ENCODE measurements around the gene PPFIBP2.

Gene PPFIBP2

DNA sequence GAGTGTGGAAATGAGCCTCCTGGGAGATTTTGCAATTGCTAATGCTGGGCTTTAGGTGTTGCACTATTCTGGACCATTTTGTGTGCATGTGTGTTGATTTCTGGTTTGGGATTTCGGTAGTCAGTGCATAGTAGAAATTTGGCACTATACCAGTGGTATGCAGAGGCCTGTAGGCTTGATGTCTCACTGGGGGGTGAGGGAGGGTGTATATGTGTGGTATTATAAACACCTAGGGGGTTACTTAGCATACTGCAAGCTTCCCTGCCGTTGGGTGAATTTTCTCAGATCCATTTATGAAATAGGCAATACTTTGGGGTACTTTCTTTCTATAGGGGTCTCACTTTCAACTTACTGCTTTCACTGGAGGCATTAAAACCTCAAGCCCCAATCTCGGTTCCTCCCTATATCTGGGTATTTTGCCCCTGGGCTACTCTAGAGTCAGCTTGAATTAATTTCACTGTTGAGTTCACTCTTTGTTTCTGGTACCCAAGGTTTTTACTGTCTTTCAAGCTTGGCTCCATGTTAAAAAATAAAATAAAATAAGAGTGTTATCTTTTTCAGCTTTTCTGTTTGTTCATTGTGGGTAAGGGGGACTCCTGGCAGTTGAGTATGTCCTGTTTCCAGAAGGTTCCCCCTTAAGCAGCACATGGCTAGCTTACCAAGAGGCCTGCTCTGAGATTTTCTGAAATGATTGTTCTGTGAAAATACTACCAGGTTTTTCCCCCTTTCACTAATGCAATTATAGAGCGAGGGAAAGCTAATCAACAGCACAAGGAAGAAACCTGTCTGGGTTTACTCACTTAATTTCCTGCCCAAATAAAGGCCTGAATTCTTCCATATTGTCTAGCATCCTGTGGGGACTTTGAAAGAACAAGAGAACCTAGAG lies 45.8 kb downstream of the PPFIBP2 start:
- TF ChIP-seq, protein P1, sequence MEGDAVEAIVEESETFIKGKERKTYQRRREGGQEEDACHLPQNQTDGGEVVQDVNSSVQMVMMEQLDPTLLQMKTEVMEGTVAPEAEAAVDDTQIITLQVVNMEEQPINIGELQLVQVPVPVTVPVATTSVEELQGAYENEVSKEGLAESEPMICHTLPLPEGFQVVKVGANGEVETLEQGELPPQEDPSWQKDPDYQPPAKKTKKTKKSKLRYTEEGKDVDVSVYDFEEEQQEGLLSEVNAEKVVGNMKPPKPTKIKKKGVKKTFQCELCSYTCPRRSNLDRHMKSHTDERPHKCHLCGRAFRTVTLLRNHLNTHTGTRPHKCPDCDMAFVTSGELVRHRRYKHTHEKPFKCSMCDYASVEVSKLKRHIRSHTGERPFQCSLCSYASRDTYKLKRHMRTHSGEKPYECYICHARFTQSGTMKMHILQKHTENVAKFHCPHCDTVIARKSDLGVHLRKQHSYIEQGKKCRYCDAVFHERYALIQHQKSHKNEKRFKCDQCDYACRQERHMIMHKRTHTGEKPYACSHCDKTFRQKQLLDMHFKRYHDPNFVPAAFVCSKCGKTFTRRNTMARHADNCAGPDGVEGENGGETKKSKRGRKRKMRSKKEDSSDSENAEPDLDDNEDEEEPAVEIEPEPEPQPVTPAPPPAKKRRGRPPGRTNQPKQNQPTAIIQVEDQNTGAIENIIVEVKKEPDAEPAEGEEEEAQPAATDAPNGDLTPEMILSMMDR (IDR thresholded peaks at IDR 0.05; ENCODE audit: insufficient read depth, low read depth, low read length, missing control alignments): no peak
- H3K4me3 ChIP-seq (ENCODE audit: low read length): no peak overlapping the region
- DNase-seq (ENCODE audit: low read depth): no peak

DNA sequence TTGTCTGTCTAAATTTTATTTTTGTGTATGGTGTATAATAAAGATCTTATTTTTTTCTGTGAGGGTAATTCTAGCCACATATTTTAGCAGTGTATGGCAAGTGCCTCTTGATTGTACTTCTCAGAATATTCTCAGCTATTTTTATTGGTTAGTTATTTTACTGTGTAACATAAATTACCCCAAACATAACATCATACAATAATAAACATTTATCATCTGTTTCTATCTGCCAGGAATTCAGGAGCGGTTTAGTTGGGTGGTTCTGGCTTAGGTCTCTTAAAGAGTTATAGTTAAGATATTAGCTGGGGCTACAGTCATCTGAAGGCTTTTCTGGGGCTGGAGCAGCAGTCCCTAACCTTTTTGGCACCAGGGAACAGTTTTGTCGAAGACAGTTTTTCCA lies 47.8 kb downstream of the PPFIBP2 start:
- H3K4me3 ChIP-seq (ENCODE audit: low read length): no peak overlapping the region
- TF ChIP-seq, protein P1 (IDR thresholded peaks at IDR 0.05; ENCODE audit: insufficient read depth, low read depth, low read length, missing control alignments): no peak
- DNase-seq (ENCODE audit: low read depth): no peak

DNA sequence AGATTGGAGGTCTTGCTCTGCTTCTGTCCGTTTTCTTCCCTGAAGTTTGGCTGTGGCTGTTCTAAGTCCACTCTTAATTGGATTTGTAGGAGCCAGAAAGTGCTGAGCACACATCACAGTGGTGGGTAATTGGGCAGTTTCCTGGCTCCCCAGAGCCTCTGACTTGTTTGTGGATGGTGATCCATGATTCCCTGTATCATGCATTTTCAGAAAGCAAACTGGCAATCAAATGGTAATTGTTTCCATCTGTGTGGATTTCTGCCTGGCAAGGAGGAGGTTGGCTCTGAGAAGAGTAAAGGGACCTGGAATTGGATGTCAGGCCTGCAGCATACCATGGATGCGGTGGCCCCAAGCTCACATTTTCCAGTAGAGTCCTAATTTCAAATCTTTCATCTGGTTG lies 49.5 kb downstream of the PPFIBP2 start:
- no peak for DNase-seq (ENCODE audit: low read depth)
- TF ChIP-seq, protein P1 (IDR thresholded peaks at IDR 0.05; ENCODE audit: insufficient read depth, low read depth, low read length, missing control alignments): no peak
- H3K4me3 ChIP-seq (ENCODE audit: low read length): no peak overlapping the region

DNA sequence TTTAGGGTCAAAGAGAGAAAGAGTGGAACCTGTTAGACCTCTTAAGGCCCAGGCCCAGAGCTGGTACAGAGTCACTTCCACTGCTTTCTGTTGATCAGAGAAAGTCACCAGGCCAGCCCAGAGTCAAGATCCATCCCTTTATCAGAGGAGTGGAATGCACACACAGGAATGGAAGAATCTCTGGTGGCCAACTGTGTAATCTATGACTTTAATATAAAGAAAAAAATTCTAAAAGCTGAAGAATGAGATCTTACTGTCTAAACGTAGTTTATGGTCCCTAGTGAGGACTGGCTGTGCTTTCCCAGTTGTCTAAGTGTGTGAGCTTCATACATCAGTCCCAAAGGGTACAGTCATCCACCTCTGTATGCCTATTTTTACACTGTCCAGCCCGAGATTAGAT lies 51.0 kb downstream of the PPFIBP2 start:
- no peak for DNase-seq (ENCODE audit: low read depth)
- no peak overlapping the region for H3K4me3 ChIP-seq (ENCODE audit: low read length)
- TF ChIP-seq, protein P1 (IDR thresholded peaks at IDR 0.05; ENCODE audit: insufficient read depth, low read depth, low read length, missing control alignments): no peak

DNA sequence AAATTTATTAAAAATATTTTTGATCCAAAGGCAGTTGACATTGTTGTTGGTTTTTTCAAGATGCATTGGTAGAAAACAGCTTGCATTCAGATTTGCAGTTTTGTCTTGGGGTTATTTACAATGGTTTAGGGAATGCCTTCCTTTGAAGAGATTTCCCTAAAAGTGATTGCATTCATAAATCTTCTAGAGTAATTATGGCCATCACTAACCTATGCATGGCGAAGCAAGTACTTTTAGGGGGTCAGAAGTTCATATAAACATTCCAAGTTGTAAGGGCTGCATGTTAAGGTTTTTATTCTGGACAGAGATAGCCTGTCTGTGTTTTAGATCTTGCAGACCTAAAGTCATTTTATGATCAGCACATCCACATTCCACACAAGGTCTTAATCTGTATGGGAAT lies 53.5 kb downstream of the PPFIBP2 start:
- no peak for DNase-seq (ENCODE audit: low read depth)
- TF ChIP-seq, protein P1 (IDR thresholded peaks at IDR 0.05; ENCODE audit: insufficient read depth, low read depth, low read length, missing control alignments): no peak
- no peak overlapping the region for H3K4me3 ChIP-seq (ENCODE audit: low read length)

DNA sequence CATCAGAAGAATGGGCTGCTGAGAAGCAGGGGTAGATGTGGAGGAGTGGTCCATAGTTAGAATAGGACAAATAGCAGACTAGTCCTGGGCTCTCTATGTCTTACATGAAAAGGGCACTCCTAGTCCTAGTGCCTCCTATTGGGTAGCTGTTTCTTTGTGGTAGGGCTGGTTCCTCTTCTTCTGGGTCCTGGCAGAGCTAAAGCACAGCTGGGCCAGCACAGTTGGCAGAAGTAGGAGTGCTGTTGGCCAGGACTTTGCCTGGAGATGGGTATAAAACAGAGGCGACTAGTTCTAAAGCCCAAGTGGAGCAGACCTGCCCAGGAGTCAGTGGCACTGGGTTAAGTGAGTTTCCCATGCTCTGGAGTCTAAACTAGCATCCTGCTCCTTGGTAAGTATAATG lies 55.2 kb downstream of the PPFIBP2 start:
- TF ChIP-seq, protein P1 (IDR thresholded peaks at IDR 0.05; ENCODE audit: insufficient read depth, low read depth, low read length, missing control alignments): no peak

DNA sequence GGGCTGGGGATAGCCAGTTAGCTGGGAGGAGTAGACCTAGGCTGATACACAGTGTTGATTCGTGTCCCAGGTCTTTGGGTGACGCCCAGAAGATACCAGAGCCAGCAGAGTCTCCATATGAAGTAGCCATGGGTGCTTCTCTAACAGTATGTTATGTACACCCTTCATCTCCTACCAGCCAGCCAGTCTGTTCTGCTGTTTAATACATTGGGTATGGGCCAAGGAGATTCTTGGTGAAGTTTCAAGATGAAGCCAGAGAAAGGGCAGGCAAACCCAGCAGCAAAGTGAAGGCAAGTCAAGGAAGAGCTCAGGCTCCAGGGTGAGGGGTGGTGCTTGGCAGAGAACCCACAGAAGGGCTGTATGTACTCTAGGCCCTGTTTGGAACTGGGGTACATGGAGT lies 56.4 kb downstream of the PPFIBP2 start:
- DNase-seq (ENCODE audit: low read depth): no peak
- no peak overlapping the region for H3K4me3 ChIP-seq (ENCODE audit: low read length)
- TF ChIP-seq, protein P1 (IDR thresholded peaks at IDR 0.05; ENCODE audit: insufficient read depth, low read depth, low read length, missing control alignments): no peak

More for the DNA sequence above, 55.2 kb downstream of the PPFIBP2 start:
- no peak for DNase-seq (ENCODE audit: low read depth)
- H3K4me3 ChIP-seq (ENCODE audit: low read length): no peak overlapping the region
